HuH-7 (cell line): Measurements from ENCODE around the gene HPCAL1.

Experiments
- DNase-seq: peaks from one replicate; pipeline ENCODE4 v3.0.0; 2011; ENCODE audit warnings: low spot score

The HPCAL1 gene

GRCh38 chr2:10407841-10408648, 105.3 kb downstream of the HPCAL1 start:
- peak; percentile 85 for DNase-seq

GRCh38 chr2:10408649-10409579, 106.2 kb downstream of the HPCAL1 start:
- peak; percentile 92 for DNase-seq

DNA sequence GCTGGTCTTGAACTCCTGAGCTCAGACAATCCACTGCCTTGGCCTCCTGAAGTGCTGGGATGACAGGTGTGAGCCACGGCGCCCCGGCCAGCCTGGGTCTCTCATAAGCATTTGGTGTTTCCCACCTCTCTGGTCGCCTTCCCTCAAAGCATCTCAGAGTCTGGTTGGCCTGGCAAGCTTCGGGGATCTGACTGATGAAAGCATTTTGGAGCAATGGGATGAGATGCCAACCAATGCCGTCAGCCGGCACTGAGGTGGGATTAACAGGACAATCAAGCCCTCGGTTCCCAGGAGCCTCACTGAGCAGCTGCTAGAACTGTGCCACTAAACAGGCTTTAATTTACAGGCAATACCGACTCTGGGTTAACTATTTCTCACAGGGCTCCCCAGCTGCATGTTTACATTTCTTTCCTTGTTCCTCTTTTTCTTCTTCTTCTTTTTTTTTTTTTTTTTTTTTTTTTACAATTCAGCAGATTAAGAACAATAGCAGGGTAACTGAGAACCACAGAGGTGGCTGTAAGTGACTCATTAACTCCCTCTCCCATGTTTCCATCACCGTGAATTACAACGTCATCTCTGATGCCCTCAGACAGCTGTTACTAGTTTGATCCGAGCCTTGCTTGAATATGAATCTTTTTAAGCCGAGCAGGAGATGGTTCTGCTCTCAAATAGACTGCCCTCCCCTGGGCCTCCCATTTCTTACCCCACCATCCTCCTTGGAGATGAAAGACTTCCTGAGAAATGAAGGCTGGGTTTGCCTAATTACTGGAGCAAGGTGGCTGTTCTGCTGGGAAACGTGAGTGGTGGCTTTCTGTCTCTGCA, 107.5 kb downstream of the HPCAL1 start:
- no peak for DNase-seq

DNA sequence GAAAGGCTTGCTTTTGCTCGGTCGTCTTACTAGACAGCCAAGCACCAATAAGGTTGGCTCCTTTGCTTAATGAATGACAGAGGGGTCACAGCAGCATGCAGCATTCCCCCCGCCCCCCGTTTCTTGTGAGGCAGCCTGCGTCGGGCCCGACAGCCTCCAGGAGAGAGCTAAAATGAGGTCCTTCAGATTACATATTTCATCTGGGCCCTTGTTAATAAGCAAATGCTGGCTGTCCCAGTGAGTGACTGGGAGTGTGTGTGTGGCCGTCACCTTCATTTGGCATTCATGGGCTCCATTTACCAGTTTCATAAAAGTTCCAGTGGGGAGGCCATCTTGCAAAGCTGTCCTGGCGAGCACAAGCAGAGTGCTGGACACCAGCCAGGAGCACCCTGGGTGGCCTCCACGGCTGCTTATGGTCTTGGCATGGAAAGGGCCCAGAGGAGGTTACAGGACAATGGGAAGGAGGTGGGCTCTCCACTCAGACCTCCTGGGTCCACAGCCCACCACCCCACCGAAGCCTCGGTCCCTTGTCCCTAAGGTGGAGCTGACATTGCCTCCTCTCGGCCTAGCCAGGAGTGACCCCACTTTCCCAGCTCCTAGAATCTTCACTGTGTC, 108.2 kb downstream of the HPCAL1 start:
- no peak for DNase-seq

DNA sequence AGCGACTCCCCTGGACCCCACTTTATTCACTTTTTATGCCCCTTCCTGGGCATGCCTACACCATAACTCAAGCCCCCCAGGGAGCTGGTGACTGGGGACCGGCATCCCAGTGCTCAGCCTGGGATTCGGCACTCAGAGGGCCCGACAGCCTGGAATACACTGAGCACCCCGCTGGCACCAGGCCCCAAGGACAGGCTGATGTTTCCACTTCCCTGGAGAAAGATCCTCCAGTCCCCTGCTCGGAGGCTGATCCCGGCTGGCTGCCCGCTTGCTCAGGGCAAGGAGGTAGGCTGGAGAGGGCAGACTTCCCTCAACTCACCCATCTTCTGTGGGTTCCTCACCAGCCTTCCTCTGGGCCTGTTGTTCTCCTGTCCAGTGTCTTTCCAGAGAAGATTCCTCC, 108.9 kb downstream of the HPCAL1 start:
- DNase-seq, result no peak

DNA sequence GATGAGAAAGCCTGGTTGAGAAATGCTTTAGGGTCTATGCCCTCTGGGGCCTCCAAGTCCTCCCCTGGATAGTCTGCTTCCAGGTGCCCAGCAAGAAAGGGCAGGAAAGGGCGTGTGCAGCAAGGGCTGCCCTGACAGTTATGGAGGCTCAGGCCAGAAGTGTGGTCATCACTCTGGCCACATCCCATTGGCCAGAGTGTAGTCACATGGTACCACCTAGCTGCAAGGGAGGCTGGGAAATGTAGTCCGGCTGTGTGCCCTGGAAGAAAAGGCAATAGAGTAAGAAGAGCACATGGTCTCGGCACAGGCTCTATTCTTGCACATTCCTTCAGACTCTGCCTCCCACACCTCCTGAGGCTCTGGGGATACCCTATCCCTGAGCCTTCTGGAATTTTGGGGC, 109.7 kb downstream of the HPCAL1 start:
- DNase-seq, result peak; percentile 62

DNA sequence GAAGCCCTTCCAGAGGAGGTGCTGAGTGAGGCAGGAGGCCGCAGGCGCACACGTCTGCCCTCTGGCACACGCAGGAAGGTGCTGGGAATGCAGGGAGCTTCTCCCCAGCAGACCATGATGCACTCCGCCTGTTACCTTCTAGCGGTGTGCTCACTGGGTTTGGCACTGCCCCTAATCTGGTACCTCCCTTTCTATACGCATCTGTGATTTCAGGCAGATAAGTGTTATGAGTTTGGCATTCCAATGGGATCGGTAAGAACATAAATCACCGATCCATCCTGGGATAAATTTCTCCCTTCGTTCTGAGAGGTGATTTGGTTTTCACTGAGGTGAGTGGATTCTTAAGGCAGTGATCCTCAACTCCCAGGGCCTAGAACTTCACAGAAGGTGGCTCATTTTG, 110.8 kb downstream of the HPCAL1 start:
- DNase-seq, result no peak

DNA sequence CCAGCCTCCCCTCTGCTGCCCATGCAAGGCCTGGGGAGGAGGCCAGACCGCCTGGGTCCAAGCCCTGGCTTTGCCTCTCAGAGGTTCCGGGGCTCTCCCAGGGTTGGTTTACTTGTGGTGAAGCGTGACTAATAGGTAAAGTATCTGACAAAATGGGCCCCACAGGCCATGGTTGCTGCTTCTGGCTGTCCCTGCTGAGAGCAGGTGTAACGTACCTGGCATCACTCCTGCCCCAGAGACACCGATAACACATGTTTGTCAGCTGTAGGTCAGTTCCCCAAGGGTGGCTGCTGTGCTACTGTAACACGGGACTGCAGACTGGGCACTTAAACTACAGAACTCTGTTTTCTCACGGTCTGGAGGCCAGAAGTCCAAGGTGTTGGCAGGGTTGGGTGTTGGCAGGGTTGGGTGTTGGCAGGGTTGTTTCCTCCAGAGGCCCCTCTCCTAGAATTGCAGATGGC, 111.3 kb downstream of the HPCAL1 start:
- no peak for DNase-seq

- no peak for DNase-seq
These were observed 111.9 kb downstream of the HPCAL1 start for GRCh38 chr2:10414591-10414990.

DNA sequence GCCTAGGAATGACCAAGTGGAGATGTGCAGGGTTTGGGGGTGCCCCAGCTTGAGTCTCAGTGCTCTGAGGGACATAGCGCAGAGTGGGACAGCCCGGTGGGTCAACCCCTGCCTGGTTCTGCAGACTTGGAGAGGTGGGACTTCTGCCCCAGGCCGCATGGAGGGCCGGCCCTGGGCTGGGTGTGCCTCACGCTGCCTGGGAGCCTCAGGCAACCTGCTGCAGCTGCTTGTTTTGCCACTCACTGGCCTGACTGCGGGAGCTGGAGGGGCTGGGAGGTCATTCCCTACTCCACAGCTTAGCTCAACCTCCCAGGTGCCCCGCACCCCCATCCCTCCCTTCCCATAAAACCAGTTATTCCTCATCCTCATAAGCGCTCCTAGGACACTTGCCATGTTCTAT, 112.3 kb downstream of the HPCAL1 start:
- DNase-seq, result no peak

- no peak for DNase-seq
These were observed 112.9 kb downstream of the HPCAL1 start for GRCh38 chr2:10415640-10416039.

- DNase-seq, result no peak
These were observed 115.0 kb downstream of the HPCAL1 start for GRCh38 chr2:10417551-10418335.

DNA sequence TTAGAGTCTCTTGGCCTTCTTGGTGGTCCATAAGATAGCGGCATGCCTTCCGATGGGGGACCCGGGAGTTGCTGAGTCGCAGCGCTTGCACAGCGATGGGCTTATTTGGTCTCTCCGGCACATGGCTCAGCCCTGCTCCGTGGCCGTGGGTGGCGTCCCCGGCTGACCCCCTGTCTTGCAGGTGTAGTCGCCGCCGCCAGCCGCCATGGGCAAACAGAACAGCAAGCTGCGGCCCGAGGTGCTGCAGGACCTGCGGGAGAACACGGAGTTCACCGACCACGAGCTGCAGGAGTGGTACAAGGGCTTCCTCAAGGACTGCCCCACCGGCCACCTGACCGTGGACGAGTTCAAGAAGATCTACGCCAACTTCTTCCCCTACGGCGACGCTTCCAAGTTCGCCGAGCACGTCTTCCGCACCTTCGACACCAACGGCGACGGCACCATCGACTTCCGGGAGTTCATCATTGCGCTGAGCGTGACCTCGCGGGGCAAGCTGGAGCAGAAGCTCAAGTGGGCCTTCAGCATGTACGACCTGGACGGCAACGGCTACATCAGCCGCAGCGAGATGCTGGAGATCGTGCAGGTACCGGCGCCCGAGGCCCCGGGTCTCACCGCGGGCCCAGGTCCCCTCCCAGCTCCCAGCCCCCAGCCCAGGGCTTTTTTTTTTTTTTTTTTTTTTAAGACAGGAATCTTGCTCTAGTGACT, 117.0 kb downstream of the HPCAL1 start:
- no peak for DNase-seq

DNA sequence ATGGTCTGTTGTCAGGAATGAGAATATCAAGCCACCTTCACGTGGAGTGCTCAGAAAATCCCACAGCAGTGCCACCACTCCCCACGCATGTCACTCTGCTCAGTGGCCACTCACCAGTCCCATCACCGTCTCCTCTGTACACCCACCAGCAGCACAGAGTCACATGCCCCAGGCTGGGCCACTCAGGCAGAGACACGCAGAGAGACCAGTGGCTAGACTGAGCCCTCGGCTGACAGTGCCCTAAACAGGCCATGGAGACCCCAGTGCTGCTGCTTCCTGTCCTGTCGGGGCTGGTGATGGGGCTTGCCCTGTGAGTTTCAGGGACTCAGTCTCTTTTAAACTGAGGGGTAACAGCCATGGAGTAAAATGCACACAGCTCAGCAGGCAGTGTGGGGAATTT, 119.5 kb downstream of the HPCAL1 start:
- DNase-seq, result no peak

DNA sequence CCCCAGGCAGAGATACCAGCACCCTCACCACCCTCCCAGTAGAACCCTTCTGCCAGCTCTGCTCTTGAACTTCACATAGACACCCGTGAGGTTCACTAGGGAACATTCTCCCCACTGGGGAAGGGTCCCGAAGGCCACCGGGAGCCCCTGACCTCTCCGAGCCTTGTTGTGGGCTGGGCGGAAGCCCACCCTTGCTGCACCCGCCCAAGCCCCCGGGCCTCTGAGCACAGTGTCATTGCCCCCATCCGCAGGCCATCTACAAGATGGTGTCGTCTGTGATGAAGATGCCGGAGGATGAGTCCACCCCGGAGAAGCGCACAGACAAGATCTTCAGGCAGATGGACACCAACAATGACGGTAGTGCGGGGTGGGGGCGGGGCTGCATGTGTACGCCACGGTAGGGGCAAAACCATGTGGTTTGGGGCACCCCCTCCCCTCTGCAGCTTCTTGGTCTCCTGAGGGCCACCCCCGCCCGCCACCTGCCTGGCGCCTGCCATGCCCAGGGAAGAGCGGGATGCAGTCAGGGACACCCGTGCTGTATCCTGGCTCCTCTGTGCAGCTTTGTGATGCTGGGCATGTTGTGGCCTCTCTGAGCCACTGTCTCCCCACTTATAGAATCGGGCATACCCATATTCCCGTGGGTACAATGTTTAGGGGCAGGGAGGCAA, 120.2 kb downstream of the HPCAL1 start:
- DNase-seq, result no peak

DNA sequence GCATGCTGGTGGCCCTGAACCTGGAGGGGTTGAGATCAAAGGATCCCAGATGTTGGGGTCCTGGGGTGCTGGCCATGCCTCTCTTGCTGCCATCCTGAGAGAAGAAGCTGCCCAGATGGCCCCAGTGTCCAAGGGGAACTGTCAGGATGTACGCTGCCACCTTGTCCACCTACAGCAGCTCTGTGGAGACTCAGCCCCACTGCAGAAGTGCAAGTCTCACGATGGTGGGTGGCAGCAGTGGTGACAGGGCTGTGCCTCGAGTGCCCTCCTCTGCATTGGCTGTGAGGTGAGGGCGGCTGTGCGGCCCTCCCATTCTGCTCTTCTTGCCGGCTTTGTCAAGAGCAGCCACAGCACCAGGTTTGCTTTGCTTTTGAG, 120.7 kb downstream of the HPCAL1 start:
- no peak for DNase-seq

DNA sequence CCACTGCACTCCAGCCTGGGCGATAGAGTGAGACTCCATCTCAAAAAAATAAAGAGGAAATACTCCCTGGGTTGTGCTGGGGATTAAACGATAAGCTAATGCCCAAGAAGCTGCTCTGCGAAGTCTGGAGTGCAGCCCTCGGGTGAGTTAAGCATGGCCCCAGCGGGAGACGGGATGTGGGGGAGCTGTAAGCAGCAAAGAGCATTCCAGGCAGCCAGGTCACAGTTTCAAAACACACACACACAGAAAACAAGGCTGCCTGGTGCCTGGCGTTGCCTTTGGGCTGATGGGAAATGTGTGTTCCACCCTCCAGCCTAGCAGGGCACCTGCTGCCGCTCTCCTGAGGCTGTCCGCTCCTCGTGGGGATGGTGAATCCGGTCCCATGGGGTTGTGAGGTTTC, 121.3 kb downstream of the HPCAL1 start:
- no peak for DNase-seq

DNA sequence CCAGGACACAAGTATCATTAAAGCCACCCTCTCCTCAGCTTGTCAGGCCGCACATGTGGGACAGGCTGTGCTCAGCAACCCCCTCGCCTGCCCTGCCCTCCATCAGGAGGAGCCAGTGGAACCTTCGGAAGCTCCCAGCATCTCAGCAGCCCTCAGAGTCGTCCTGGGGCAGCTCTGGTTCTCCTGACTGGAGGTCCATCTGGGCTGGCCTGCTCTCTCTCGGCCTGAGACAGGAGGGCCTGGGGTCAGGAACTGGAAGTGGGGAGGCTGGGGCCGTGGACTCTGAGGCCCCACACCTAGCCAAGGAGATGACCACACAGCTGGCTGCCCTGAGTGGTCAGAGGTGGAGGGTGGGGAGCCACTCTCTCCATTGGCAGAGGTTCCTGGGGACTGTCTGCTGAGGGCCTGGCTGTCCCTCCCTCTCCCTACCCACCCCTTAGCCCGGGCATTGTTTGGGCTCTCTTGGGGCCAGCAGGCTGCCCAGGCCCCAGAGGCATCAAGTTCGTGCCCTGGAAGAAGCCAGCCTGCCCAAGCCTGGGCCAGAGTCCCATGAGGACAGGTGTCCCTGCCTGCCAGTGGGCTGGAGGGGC, 122.3 kb downstream of the HPCAL1 start:
- DNase-seq, result no peak

DNA sequence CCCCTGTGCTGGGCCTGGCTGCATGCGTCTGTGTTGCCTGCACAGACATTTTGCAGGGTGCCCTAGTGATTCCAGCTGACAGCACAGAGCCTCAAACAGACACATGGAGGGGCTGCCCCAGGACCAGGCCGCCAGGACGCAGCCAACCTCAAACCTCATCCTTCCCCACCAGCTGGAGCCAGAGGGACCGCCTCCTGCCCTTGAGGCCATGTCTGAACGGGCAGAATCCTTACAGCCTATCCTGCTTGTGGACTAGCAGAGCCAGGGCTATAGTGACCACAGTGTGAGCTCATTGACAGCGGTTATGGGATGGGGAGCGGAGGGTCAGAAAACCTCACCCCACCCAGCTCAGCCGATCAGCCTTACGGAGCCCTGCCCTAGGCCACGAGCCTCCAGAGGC, 123.0 kb downstream of the HPCAL1 start:
- no peak for DNase-seq
